ENCODE data around the gene TPPP.
"Not testable (repeated sequence)": the region's sequence is repeated elsewhere in the genome, so short reads cannot be mapped to it uniquely, and the experiment has no call there.

TPPP gene

GRCh38 chr5:643811-644271, 49.3 kb downstream of the TPPP start:
- DNase-seq, result no peak

- no peak for DNase-seq
These were observed 49.8 kb downstream of the TPPP start for GRCh38 chr5:643351-643801.

DNA sequence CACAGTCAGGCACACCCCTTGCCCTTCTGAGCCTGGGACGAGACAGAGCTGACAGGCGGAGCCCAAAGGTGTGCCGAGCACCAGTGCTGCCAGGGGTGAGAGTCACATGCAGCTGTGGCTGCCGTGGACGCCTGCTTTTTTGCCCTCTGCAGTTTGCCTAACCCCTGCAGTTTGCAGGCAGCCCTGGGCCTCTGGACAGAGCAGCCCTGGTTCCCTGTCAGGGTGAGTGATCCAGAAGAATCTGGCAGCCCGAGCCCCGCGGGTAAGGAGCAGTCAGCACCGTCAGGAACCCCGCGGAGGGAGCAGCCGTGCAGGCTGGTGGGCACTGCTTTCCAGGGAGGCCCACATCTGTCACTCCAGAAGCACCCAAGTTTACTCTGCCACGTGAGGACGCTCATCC, 50.7 kb downstream of the TPPP start:
- DNase-seq, result no peak

- no peak for DNase-seq
These were observed 51.8 kb downstream of the TPPP start for GRCh38 chr5:641331-641765.

DNA sequence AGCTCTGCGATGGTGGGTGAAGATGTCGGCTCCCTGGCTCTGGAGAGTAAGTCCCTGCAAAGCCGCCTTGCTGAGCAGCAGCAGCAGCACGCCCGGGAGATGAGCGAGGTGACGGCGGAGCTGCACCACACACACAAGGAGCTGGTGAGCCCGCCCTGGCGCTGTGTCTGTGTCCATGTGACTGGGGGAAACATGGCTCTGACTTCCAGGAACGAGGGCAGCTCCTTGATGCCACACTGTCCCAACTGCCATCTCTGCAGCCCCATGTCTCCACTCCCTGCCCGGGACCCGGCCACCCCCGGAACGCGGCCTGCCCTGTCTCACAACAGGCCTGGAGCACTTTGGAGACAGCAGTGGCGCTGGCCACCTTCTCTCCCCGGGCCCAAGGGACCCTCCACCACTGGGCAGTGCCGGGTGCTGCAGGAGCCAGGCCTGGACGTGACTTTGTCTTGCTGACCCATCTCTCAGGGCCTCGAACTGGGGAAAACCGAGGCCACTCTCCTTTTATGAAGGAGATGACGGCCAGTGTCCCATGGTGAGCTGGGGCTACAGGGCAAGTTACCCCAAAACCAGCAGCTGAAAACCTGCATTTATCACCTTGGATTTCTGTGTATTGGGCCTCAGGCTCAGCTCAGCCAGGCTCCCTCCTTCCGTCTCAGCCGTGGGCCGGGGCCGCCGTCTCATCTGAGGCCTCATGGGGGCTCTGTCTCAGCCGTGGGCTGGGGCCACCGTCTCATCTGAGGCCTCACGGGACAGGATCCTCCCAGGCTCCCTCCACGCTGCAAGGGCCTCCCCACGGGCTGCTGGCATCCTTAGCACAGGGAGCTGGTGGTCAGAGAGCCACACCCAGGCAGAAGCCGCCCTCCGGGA, 52.5 kb downstream of the TPPP start:
- no peak for DNase-seq

DNA sequence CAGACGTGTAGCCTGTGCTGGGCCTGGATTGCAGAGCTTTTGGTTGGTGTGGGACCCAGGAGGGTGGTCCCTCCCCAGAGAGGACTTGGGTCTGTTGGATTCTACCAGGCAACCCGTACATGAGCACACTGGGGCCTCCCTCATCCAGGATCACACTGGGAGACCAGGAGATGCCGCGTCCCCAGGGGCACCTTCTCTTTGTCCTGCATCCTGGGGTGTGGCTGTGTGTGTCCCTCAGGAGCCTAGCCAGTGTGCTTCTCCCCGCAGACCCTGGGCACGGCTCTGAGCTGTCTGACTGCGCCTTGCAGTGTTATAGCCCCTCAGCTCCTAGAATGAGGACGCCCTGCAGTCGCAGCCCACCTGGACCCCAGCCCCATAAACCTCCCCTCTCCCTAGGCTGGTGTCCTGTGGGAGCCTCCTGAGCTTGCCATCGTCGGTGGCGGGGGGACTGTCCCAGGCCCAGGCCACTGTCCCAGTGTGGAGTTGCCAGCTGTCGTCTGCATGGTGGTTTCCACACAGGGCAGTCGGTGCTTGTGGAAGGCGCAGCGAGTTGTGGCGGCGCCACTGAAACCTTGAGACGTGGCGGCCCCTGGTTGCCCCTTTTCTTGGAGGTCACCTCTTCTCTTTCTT, 53.5 kb downstream of the TPPP start:
- no peak for DNase-seq

GRCh38 chr5:639253-639530, 54.0 kb downstream of the TPPP start:
- DNase-seq, result no peak

DNA sequence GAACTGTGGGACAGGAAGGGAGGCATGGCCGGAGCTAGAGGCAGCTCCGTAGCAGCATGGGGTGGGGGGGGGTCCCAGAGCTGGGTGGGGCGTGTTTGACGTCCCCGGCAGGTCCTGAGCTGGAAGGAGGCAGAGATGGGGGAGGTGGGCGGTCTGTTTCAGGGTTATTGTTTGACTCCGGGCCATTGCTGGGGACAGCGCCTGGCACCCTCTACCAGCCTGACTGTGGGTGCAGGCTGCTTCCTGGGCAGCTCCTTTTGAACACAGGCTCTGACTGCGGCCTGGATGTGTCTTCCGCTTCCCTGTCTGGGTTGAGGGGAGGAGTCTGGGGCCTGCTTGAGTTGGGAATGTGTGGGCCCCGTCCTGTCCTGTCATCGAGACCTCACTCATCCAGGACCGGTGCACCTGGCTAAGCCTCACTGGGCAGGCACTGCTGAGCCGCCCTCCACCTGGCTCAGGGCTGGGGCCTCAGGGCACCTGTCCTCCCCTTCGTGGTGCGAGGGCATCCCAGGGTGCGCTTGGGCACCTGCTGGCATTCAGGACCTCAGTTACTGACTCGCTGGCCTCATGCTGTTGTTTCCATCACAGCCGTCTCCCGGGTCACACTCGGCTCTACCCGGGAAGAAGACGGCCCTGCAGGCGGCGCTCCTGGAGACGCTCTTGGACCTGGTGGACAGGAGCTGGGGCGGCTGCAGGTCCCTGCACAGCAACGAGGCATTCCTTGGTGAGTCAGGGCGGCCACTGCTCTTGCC, 54.5 kb downstream of the TPPP start:
- DNase-seq, result no peak

DNA sequence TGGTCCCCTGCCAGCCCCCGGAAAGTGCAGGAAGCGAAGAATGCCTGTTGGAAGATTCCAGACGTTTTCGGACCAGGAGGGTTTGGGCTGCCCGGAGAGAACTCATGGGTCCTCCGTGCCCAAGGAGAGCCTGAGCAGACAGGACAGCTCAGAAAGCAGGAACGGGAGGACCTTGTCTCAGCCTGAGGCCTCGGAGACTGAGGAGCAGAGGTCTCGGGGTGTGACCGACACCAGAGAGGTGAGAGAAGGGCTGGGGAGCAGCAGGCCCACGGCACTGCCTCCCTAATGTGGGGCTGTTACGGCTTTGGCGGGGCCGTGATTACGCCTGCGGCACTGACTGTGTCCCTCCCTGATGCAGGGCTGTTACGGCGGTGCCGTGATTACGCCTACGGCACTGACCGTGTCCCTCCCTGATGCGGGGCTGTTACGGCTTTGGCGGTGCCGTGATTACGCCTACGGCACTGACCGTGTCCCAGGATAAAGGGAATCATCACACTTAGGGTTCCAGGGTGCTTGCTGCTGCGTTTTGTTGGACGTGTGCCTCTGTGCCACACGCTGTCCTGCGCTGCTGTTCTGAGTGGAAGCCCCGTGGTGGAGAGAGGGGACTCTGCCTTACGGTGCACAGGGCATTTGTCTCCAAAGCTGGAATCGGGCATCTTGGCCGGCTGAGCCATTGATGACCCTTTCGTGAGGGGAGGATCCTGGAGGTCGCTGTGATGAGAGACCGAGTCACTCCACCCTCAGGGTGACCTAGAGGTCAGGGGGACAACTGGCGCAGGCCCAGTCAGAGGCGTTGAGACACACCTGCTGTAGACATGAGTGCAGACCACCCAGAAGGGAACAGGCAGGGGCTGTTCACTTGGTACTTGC, 55.3 kb downstream of the TPPP start:
- DNase-seq, result no peak

DNA sequence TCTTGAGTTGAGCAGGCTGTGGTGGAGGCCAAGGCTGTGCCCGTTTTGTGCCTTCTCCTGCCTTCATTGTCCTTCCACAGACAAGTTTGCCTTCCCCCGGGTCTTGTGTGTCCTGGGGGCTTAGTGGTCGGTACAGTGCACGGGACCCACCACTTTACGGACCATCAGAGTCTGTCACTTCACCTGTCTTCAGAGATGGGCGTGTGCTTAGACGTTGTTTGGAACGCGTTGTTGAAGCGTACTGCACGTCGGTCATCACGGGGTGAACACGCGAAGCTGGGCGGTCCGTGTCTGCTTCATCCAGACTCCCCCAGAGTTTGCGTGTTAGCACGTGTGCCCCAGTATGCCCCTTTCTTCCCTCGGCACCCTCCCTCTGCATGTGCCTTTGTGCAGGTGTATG, 56.2 kb downstream of the TPPP start:
- DNase-seq, result no peak

- no peak for DNase-seq
These were observed 57.7 kb downstream of the TPPP start for GRCh38 chr5:635306-636055.

- DNase-seq, result no peak
These were observed 59.0 kb downstream of the TPPP start for GRCh38 chr5:634191-634590.

- DNase-seq, result no peak
These were observed 59.6 kb downstream of the TPPP start for GRCh38 chr5:633501-633955.

DNA sequence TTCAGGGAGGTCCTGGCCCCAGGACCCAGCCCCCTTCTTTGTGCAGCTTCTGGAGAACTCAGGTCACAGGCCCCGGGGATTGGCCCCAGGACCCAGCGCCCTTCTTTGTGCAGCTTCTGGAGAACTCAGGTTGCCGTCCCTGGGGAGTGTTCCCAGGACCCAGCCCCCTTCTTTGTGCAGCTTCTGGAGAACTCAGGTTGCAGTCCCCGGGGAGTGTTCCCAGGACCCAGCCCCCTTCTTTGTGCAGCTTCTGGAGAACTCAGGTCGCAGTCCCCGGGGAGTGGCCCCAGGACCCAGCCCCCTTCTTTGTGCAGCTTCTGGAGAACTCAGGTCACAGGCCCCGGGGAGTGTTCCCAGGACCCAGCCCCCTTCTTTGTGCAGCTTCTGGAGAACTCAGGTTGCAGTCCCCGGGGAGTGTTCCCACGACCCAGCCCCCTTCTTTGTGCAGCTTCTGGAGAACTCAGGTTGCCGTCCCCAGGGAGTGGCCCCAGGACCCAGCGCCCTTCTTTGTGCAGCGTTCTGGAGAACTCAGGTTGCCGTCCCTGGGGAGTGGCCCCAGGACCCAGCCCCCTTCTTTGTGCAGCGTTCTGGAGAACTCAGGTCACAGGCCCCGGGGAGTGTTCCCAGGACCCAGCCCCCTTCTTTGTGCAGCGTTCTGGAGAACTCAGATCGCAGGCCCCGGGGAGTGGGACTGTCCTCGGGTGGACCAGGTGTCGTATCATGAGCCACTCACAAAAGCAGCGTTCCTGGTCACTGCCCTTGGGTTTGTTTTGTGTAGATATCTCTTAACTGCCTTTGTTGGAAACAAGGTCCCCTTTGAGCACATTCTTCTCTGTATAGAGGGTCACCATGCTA, 64.6 kb downstream of the TPPP start:
- DNase-seq, result not testable (repeated sequence)

DNA sequence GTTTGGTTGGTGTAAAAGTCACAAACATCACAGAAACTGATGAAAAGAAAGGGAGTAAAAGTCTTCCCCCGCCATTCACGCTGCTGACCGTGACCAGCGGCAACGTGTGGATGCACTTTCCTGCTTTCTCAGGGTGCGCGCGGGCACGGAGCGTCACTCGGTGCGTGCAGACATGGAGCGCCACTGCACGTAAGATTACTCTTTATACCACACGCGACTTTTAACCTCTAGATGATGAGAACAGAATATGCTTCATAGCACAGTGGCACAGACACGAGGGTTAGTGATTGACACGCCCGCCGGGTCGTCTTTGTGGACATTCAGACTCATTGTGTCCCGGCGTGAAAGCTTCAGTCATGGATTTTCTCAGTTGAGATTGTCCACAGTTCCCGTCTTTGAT, 65.3 kb downstream of the TPPP start:
- DNase-seq, result no peak

- DNase-seq, result no peak
These were observed 66.3 kb downstream of the TPPP start for GRCh38 chr5:626850-627249.

- DNase-seq, result no peak
These were observed 67.6 kb downstream of the TPPP start for GRCh38 chr5:625516-625915.

- no peak for DNase-seq
These were observed 68.3 kb downstream of the TPPP start for GRCh38 chr5:624951-625230.

DNA sequence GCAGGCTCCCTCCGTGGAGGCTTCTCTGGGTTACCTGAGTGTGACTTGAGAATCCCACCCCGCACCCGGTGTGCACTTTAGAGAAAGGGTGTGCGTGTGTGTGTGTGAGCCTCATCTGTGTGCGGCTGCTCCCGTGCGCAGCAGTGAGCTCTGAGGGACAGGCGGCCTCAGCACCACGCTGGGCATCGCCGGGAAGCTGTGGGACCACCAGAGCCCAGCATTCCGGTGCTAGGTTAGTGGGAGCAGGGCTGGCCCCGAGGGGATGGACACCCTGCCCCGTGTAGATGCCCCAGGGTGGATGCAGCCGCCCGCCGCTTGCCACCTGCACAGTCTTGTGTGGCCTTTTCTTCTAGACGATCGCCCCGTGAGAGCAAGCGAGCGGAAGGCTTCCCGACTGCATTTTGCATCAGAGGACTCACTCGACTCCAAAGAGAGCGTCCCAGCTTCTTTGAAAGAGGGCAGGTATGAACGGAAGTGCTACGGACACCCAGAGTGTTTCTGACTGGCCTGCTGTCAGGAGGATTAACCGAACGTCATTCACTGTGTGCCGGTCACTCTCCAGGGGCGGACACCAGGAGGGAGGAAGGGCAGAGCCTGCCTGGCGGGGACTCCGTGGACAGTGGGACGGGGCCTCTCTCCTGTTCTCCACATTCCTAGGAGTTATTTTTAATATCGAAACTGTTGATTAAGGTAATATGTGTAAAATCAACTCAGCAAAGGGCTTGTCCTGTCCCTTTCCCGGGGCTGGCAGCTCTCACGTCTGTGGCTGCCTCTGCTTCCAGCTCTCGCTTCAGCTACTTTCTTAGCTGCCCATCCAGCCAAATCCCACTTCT, 68.8 kb downstream of the TPPP start:
- DNase-seq, result no peak

DNA sequence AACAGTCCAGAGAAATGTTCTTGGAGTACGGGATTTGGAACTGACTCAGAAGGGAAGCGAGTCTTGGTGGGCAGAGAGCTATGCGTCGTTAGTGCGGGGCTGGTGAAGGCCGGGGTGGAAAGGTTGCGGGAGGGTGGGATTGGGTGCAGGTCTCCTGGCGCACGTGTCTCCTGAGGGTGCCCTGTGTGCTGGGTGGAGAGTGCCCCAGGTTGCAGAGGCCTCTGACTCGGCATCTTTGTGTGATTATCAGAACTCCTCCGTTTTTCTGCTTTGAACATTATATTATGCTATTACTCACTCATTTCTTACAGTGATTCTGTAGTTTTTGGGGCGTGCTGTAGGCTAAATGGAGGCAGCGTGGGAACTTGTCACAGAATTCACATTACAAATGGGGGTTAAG, 69.6 kb downstream of the TPPP start:
- no peak for DNase-seq

Measured in GF-D8 (cell line).